ENCODE data around the gene PIP5K1C. TPM values are rescaled to one million over a fixed set of nuclear protein-coding genes. Genes with fewer than 3 reads are reported as not detected.

PIP5K1C gene
- total RNA-seq, 1 donor = 8.4 TPM

GRCh38 chr19:3725640-3726310, 25.5 kb upstream of the PIP5K1C start:
- Histone ChIP-seq H3K4me1 (ENCODE audit: insufficient read depth, low read length) (peaks cover 9% of the 10 kb centered on the region), H3K4me3 (ENCODE audit: low read length) (no peak overlapping the region), H3K9me3 (ENCODE audit: low read depth, low read length) (no peaks in the 10 kb centered on the region), H3K27me3 (ENCODE audit: insufficient read depth, low read length) (peaks cover 14% of the 10 kb centered on the region)

GRCh38 chr19:3725121-3725520, 24.9 kb upstream of the PIP5K1C start:
- Histone ChIP-seq H3K9me3 (ENCODE audit: low read depth, low read length) (no peaks in the 10 kb centered on the region), H3K4me1 (ENCODE audit: insufficient read depth, low read length) (peaks cover 10% of the 10 kb centered on the region), H3K27me3 (ENCODE audit: insufficient read depth, low read length) (peaks cover 20% of the 10 kb centered on the region), H3K4me3 (ENCODE audit: low read length) (no peak overlapping the region)

- Histone ChIP-seq H3K27me3 (ENCODE audit: insufficient read depth, low read length) (peaks cover 24% of the 10 kb centered on the region), H3K4me3 (ENCODE audit: low read length) (no peak overlapping the region), H3K9me3 (ENCODE audit: low read depth, low read length) (no peaks in the 10 kb centered on the region), H3K4me1 (ENCODE audit: insufficient read depth, low read length) (peaks cover 10% of the 10 kb centered on the region)
These were observed 23.6 kb upstream of the PIP5K1C start for GRCh38 chr19:3723883-3724282.

- Histone ChIP-seq H3K4me3 (ENCODE audit: low read length) (no peak overlapping the region), H3K27me3 (ENCODE audit: insufficient read depth, low read length) (peaks cover 24% of the 10 kb centered on the region), H3K9me3 (ENCODE audit: low read depth, low read length) (no peaks in the 10 kb centered on the region), H3K4me1 (ENCODE audit: insufficient read depth, low read length) (peaks cover 10% of the 10 kb centered on the region)
These were observed 22.8 kb upstream of the PIP5K1C start for GRCh38 chr19:3723110-3723488.

GRCh38 chr19:3722443-3723109, 22.3 kb upstream of the PIP5K1C start:
- no peak overlapping the region for H3K4me3 ChIP-seq (ENCODE audit: low read length)
- H3K9me3 ChIP-seq (ENCODE audit: low read depth, low read length) = no peaks in the 10 kb centered on the region
- peaks cover 10% of the 10 kb centered on the region for H3K4me1 ChIP-seq (ENCODE audit: insufficient read depth, low read length)
- H3K27me3 ChIP-seq (ENCODE audit: insufficient read depth, low read length) = peaks cover 24% of the 10 kb centered on the region

GRCh38 chr19:3721887-3722442, 21.7 kb upstream of the PIP5K1C start:
- peaks cover 24% of the 10 kb centered on the region for H3K27me3 ChIP-seq (ENCODE audit: insufficient read depth, low read length)
- H3K4me1 ChIP-seq (ENCODE audit: insufficient read depth, low read length) = peaks cover 10% of the 10 kb centered on the region
- H3K4me3 ChIP-seq (ENCODE audit: low read length) = peak overlapping the region; percentile 15
- no peaks in the 10 kb centered on the region for H3K9me3 ChIP-seq (ENCODE audit: low read depth, low read length)

- Histone ChIP-seq H3K4me1 (ENCODE audit: insufficient read depth, low read length) (peaks cover 10% of the 10 kb centered on the region), H3K4me3 (ENCODE audit: low read length) (peak overlapping the region; percentile 15), H3K27me3 (ENCODE audit: insufficient read depth, low read length) (peaks cover 24% of the 10 kb centered on the region), H3K9me3 (ENCODE audit: low read depth, low read length) (no peaks in the 10 kb centered on the region)
These were observed 21.0 kb upstream of the PIP5K1C start for GRCh38 chr19:3721131-3721886.

GRCh38 chr19:3720349-3720917, 20.2 kb upstream of the PIP5K1C start:
- Histone ChIP-seq H3K27me3 (ENCODE audit: insufficient read depth, low read length) (peaks cover 24% of the 10 kb centered on the region), H3K4me1 (ENCODE audit: insufficient read depth, low read length) (peaks cover 10% of the 10 kb centered on the region), H3K9me3 (ENCODE audit: low read depth, low read length) (no peaks in the 10 kb centered on the region), H3K4me3 (ENCODE audit: low read length) (no peak overlapping the region)

GRCh38 chr19:3719868-3720267, 19.6 kb upstream of the PIP5K1C start:
- peaks cover 24% of the 10 kb centered on the region for H3K27me3 ChIP-seq (ENCODE audit: insufficient read depth, low read length)
- H3K4me1 ChIP-seq (ENCODE audit: insufficient read depth, low read length) = peaks cover 10% of the 10 kb centered on the region
- no peak overlapping the region for H3K4me3 ChIP-seq (ENCODE audit: low read length)
- H3K9me3 ChIP-seq (ENCODE audit: low read depth, low read length) = no peaks in the 10 kb centered on the region

GRCh38 chr19:3716147-3716668, 15.9 kb upstream of the PIP5K1C start:
- no peak overlapping the region for H3K4me3 ChIP-seq (ENCODE audit: low read length)
- H3K27me3 ChIP-seq (ENCODE audit: insufficient read depth, low read length) = peaks cover 12% of the 10 kb centered on the region
- no peaks in the 10 kb centered on the region for H3K9me3 ChIP-seq (ENCODE audit: low read depth, low read length)
- peaks cover 6% of the 10 kb centered on the region for H3K4me1 ChIP-seq (ENCODE audit: insufficient read depth, low read length)

- H3K4me1 ChIP-seq (ENCODE audit: insufficient read depth, low read length) = no peaks in the 10 kb centered on the region
- peaks cover under 1% of the 10 kb centered on the region for H3K27me3 ChIP-seq (ENCODE audit: insufficient read depth, low read length)
- no peaks in the 10 kb centered on the region for H3K9me3 ChIP-seq (ENCODE audit: low read depth, low read length)
- no peak overlapping the region for H3K4me3 ChIP-seq (ENCODE audit: low read length)
These were observed 12.7 kb upstream of the PIP5K1C start for GRCh38 chr19:3712663-3713611.

GRCh38 chr19:3710265-3710812, 10.1 kb upstream of the PIP5K1C start:
- no peaks in the 10 kb centered on the region for H3K4me1 ChIP-seq (ENCODE audit: insufficient read depth, low read length)
- no peaks in the 10 kb centered on the region for H3K9me3 ChIP-seq (ENCODE audit: low read depth, low read length)
- H3K27me3 ChIP-seq (ENCODE audit: insufficient read depth, low read length) = peaks cover 3% of the 10 kb centered on the region
- no peak overlapping the region for H3K4me3 ChIP-seq (ENCODE audit: low read length)

GRCh38 chr19:3708207-3708931, 8.1 kb upstream of the PIP5K1C start, which contains the start of gene TJP3:
Gene TJP3 (plus strand): TSS chr19:3708384. CDS start chr19:3728433, 20,049 bp downstream.
- Histone ChIP-seq H3K27me3 (ENCODE audit: insufficient read depth, low read length) (peaks cover 3% of the 10 kb centered on the region), H3K4me1 (ENCODE audit: insufficient read depth, low read length) (no peaks in the 10 kb centered on the region), H3K9me3 (ENCODE audit: low read depth, low read length) (no peaks in the 10 kb centered on the region), H3K4me3 (ENCODE audit: low read length) (no peak within 1 kb of the TSS)

Measured in mononuclear cell (primary cell).